ENCODE data around the gene PAOX.

Gene PAOX

DNA sequence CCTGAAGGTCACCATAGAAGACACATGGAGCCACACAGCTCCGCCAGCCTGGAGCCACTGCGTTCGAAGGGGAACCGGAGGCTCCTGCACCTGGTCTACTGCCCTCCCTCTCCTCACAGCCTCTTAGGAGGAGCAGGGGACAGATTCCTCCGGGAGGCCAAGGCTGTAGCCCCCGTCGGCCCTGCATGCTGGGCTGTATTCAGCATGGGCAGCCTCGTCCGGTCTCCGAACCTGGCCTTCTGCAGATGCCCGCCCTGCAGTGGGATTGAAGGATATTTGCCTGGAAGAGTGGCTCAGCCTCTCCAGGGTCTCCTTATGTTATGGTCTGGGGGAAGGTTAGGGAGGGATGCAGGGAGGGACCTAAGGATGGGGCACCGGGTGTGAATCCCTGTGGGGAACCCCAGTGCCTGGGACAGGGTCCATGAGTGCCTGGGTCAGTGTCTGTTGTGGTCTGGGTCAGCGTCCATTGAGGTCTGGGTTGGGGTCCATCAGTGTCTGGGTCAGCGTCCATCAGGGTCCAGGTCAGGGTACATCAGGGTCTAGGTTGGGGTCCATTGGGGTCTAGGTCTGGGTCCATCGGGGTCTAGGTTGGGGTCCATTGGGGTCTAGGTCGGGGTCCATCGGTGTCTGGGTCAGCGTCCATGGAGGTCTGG, 61.7 kb downstream of the PAOX start:
- no peak for DNase-seq

Measured in NCI-H187 (cell line).